ENCODE data around the gene DRD4. TPM values are rescaled to one million over a fixed set of nuclear protein-coding genes. Genes with fewer than 3 reads are reported as not detected.
A peak's percentile ranks its signal among the peaks of the same experiment; 100 is the strongest.

Gene DRD4
- total and polyA plus RNA-seq, 9 of the 15 experiments (the other 6 are each of a cell fraction or from before 2014, with no cell fraction given), result 0.04 to 0.95 (median 0.21) TPM; not detected in 5

DNA sequence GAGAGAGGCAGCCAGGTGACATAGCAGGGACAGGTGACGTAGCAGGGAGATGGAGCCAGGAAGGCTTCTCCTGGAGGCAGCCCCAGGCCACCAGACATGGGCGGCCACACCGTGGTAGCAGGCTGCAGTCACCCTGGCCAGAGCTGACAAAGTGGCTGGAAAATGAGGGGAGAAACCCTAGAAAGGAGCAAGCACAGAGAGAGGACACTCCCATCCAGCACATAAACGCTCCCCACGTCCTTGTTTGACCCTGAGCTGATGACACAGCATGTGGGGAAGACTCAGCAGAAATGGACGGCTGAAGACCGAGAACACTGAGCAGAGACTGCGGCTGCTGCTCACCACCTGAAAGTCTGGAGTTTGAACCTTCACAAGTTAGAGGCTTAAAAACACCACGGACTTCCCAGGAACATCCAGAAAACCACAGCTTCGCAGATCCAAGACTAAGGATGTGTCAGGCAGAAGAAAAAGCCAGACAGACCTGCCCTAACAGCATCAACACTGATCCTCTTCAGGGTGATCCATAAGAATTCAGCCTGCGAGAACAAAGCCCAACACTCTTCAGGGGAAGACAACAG lies 28.7 kb downstream of the DRD4 start (continued):
- no peak for TF ChIP-seq SAFB (IDR thresholded peaks at IDR 0.05; ENCODE audit: borderline replicate concordance, low read depth, low read length)
- TF ChIP-seq, protein P1, sequence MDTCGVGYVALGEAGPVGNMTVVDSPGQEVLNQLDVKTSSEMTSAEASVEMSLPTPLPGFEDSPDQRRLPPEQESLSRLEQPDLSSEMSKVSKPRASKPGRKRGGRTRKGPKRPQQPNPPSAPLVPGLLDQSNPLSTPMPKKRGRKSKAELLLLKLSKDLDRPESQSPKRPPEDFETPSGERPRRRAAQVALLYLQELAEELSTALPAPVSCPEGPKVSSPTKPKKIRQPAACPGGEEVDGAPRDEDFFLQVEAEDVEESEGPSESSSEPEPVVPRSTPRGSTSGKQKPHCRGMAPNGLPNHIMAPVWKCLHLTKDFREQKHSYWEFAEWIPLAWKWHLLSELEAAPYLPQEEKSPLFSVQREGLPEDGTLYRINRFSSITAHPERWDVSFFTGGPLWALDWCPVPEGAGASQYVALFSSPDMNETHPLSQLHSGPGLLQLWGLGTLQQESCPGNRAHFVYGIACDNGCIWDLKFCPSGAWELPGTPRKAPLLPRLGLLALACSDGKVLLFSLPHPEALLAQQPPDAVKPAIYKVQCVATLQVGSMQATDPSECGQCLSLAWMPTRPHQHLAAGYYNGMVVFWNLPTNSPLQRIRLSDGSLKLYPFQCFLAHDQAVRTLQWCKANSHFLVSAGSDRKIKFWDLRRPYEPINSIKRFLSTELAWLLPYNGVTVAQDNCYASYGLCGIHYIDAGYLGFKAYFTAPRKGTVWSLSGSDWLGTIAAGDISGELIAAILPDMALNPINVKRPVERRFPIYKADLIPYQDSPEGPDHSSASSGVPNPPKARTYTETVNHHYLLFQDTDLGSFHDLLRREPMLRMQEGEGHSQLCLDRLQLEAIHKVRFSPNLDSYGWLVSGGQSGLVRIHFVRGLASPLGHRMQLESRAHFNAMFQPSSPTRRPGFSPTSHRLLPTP (IDR thresholded peaks at IDR 0.05; ENCODE audit: borderline replicate concordance, extremely low read depth, insufficient read length), result no peak
- TF ChIP-seq POLR3A (IDR thresholded peaks at IDR 0.05; ENCODE audit: borderline replicate concordance, extremely low read depth, insufficient read depth, insufficient read length), result no peak
- no peak for TF ChIP-seq POLR2AphosphoS5 (IDR thresholded peaks at IDR 0.05; ENCODE audit: control insufficient read depth, insufficient read depth, low read depth, low read length)
- TF ChIP-seq SNIP1 (IDR thresholded peaks at IDR 0.05; ENCODE audit: low read depth), result no peak
- TF ChIP-seq ETV6 (IDR thresholded peaks at IDR 0.05; ENCODE audit: borderline replicate concordance in 1 of 2, low read depth in 2 of 2, low read length in 1 of 2), result no peak
- no peak for TF ChIP-seq ETV6 (CRISPR knock-in tag; IDR thresholded peaks at IDR 0.05; ENCODE audit: borderline replicate concordance)
- TF ChIP-seq HNRNPUL1 (IDR thresholded peaks at IDR 0.05; ENCODE audit: low read length), result no peak
- TF ChIP-seq LARP7 (IDR thresholded peaks at IDR 0.05), result no peak
- 0 out of 2 replicates have a peak, but pooled peaks have one; percentile 45 for TF ChIP-seq TRIM28 (IDR thresholded peaks at IDR 0.05)
- TF ChIP-seq, protein P2, sequence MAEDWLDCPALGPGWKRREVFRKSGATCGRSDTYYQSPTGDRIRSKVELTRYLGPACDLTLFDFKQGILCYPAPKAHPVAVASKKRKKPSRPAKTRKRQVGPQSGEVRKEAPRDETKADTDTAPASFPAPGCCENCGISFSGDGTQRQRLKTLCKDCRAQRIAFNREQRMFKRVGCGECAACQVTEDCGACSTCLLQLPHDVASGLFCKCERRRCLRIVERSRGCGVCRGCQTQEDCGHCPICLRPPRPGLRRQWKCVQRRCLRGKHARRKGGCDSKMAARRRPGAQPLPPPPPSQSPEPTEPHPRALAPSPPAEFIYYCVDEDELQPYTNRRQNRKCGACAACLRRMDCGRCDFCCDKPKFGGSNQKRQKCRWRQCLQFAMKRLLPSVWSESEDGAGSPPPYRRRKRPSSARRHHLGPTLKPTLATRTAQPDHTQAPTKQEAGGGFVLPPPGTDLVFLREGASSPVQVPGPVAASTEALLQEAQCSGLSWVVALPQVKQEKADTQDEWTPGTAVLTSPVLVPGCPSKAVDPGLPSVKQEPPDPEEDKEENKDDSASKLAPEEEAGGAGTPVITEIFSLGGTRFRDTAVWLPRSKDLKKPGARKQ (CRISPR knock-in tag; IDR thresholded peaks at IDR 0.05), result no peak
- peak; percentile 93 for TF ChIP-seq MAFK (IDR thresholded peaks at IDR 0.05; ENCODE audit: low read length)
- TF ChIP-seq SMAD2 (IDR thresholded peaks at IDR 0.05; ENCODE audit: low read depth, low read length), result no peak
- TF ChIP-seq GABPB2 (CRISPR knock-in tag; conservative IDR thresholded peaks at IDR 0.05), result no peak
- TF ChIP-seq ZNF184 (CRISPR knock-in tag; IDR thresholded peaks at IDR 0.05), result no peak
- TF ChIP-seq MNT (conservative IDR thresholded peaks at IDR 0.05), result peak in 1 of 2 experiments; percentile 41; a peak in 1 of 4 replicates
- no peak for TF ChIP-seq CCNT2 (IDR thresholded peaks at IDR 0.05; ENCODE audit: borderline replicate concordance, extremely low read depth, insufficient read length, low read depth, low read length)
- no peak for TF ChIP-seq DDX20 (tag; IDR thresholded peaks at IDR 0.05; ENCODE audit: low read depth)
- no peak for TF ChIP-seq ZNF445 (CRISPR knock-in tag; IDR thresholded peaks at IDR 0.05; ENCODE audit: low read depth)
- no peak for TF ChIP-seq TFAM (CRISPR knock-in tag; conservative IDR thresholded peaks at IDR 0.05)
- TF ChIP-seq ATF3 (IDR thresholded peaks at IDR 0.05), result peak; percentile 67
- TF ChIP-seq ATF3 (CRISPR knock-in tag; conservative IDR thresholded peaks at IDR 0.05), result no peak
